ENCODE measurements around the gene RFX8. TPM values are rescaled to one million over a fixed set of nuclear protein-coding genes. Genes with fewer than 3 reads are reported as not detected.

Gene RFX8
- total and polyA plus RNA-seq, 2 of the 8 experiments (the other 6 are each of a cell fraction or from before 2014, with no cell fraction given): 0.60 to 0.97 TPM

DNA sequence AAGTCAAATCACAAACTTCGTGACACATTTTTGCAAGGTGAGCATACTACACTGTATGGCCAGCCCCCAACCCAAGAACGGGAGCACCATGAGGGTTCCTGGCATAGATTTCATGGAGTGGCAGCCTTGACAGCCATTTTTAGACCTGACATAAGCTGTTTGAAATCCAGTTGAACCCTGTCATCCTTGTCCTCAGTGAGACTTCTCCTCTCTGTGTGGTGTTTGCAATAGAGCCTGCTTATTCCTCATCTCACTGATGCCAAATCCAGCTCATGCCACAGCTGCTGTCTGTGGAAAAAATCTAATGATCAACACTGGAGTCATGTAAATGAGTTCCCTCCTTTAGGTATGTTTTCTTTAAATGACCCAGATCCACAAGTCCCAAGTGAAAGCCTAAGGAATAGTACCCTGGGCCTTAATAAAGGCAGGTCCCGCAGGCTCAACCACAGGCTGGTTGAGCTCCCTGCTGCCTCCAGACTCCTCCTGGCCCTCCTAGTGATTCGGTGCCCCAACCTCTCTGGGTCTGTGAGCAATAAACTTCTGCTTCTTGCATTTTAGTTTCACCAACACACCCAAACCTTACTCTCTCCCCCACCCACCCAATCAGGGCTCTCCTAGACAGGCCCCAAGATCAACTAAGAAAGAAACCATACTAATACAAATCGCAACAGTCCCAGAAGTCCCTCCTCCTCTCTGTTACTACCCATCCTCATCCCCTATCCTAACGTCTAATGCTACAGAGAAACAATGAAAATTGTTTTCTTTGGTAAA is 79.2 kb downstream of the RFX8 start:
- Histone ChIP-seq H2BK12ac (ENCODE audit: low read depth, low read length) (no peak overlapping the region), H3K4me3 (ENCODE audit: extremely low read depth in 1 of 4, insufficient read depth in 2 of 4, low read depth in 3 of 4, low read length in 4 of 4) (no peak overlapping the region), H2BK120ac (replicated peaks; ENCODE audit: low read depth, low read length) (no peak overlapping the region), H3K4me2 (ENCODE audit: insufficient read depth in 1 of 2, low read depth in 2 of 2, low read length in 2 of 2) (no peak overlapping the region), H2BK5ac (ENCODE audit: low read depth, low read length) (no peak overlapping the region), H3K23me2 (ENCODE audit: low read depth, low read length) (no peaks in the 10 kb centered on the region), H3K18ac (ENCODE audit: extremely low read depth, low read length) (no peak overlapping the region), H3K14ac (ENCODE audit: insufficient read length) (no peak overlapping the region), H2AK5ac (ENCODE audit: low read depth, low read length) (no peak overlapping the region), H3K79me2 (ENCODE audit: control insufficient read depth in 1 of 2, insufficient read depth in 2 of 2, low read length in 2 of 2) (no peaks in the 10 kb centered on the region), H3K27me3 (replicated peaks in 1 of 4; ENCODE audit: control insufficient read depth in 3 of 4, extremely low read depth in 1 of 4, insufficient read depth in 3 of 4, low read length in 3 of 4) (no peaks in the 10 kb centered on the region), H3K4ac (replicated peaks; ENCODE audit: insufficient read length, low read depth, low read length) (no peak overlapping the region), H2BK20ac (ENCODE audit: low read length) (no peak overlapping the region), H3K56ac (replicated peaks; ENCODE audit: insufficient read length, low read depth, low read length) (no peak overlapping the region), H3K27ac (ENCODE audit: low read depth, low read length) (no peak overlapping the region), H3K79me1 (ENCODE audit: low read depth, low read length) (no peaks in the 10 kb centered on the region), H3K9me3 (ENCODE audit: insufficient read depth in 2 of 2, low read depth in 1 of 2, low read length in 1 of 2) (no peaks in the 10 kb centered on the region), H4K5ac (ENCODE audit: insufficient read length, low read depth, low read length) (no peak overlapping the region), H3K23ac (ENCODE audit: insufficient read length) (no peak overlapping the region), H3K4me1 (replicated peaks in 1 of 4; ENCODE audit: control insufficient read depth in 3 of 4, insufficient read depth in 4 of 4, low read length in 3 of 4) (peaks cover 1 to 7% (median 2%) of the 10 kb centered on the region in 4 experiments; a peak in 4 of 7 replicates), H3K9ac (replicated peaks in 1 of 4; ENCODE audit: extremely low read depth in 1 of 4, low read depth in 3 of 4, low read length in 3 of 4) (no peak overlapping the region), H3K36me3 (ENCODE audit: control insufficient read depth in 2 of 4, insufficient read depth in 4 of 4, low read length in 3 of 4) (no peaks in the 10 kb centered on the region), H2AFZ (ENCODE audit: low read length) (no peak overlapping the region), H4K91ac (replicated peaks; ENCODE audit: insufficient read length, low read length) (no peak overlapping the region), H2BK15ac (ENCODE audit: low read length) (no peak overlapping the region), H4K20me1 (replicated peaks in 1 of 2; ENCODE audit: control insufficient read depth in 1 of 2, insufficient read depth in 2 of 2, low read length in 2 of 2) (no peaks in the 10 kb centered on the region), H4K8ac (ENCODE audit: extremely low read depth, insufficient read depth, low read length) (no peak overlapping the region)
- ChIA-PET POLR2A (ENCODE audit: partially characterized antibody) (no interaction called here), CTCF (ENCODE audit: partially characterized antibody) (interaction anchor here (0.8 to 5.4 kb wide), 9 partner anchors 8 to 54 kb away, joined by 3 to 32 read pairs (median 4); partner anchors contain the start of gene CREG2)
- TF ChIP-seq ZNF274 (IDR thresholded peaks at IDR 0.05; ENCODE audit: borderline replicate concordance, extremely low read depth, low read length) (no peak), RXRA (IDR thresholded peaks at IDR 0.05; ENCODE audit: insufficient read depth, low read depth, low read length) (no peak), NANOG (IDR thresholded peaks at IDR 0.05; ENCODE audit: insufficient read depth, low read depth, low read length, poor library complexity, severe bottlenecking) (no peak), EGR1 (IDR thresholded peaks at IDR 0.05; ENCODE audit: borderline replicate concordance, low read depth, low read length) (no peak), EP300 (IDR thresholded peaks at IDR 0.05; ENCODE audit: borderline replicate concordance in 1 of 2, low read depth in 2 of 2, low read length in 2 of 2) (no peak), SIRT6 (IDR thresholded peaks at IDR 0.05; ENCODE audit: low read length) (no peak)
- TF ChIP-seq, protein P1, sequence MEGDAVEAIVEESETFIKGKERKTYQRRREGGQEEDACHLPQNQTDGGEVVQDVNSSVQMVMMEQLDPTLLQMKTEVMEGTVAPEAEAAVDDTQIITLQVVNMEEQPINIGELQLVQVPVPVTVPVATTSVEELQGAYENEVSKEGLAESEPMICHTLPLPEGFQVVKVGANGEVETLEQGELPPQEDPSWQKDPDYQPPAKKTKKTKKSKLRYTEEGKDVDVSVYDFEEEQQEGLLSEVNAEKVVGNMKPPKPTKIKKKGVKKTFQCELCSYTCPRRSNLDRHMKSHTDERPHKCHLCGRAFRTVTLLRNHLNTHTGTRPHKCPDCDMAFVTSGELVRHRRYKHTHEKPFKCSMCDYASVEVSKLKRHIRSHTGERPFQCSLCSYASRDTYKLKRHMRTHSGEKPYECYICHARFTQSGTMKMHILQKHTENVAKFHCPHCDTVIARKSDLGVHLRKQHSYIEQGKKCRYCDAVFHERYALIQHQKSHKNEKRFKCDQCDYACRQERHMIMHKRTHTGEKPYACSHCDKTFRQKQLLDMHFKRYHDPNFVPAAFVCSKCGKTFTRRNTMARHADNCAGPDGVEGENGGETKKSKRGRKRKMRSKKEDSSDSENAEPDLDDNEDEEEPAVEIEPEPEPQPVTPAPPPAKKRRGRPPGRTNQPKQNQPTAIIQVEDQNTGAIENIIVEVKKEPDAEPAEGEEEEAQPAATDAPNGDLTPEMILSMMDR (IDR thresholded peaks at IDR 0.05; ENCODE audit: control extremely low read depth in 1 of 3, insufficient read depth in 1 of 3, low read depth in 1 of 3, low read length in 3 of 3): no peak
- DNase-seq (ENCODE audit: low read depth in 1 of 2, low spot score in 2 of 2) (no peak), FAIRE-seq (no peak)
- 84% methylated on average over 6 of the region's 6 CpGs; no CpG with 5 or more reads in 1 of the 2 experiments for WGBS, 2 experiments (ENCODE audit: extremely low coverage in 1 of 2, insufficient coverage in 1 of 2, insufficient read length in 1 of 2, insufficient replicate concordance in 2 of 2, low coverage in 1 of 2, low lambda C conversion rate in 2 of 2, missing lambda C conversion rate in 1 of 2)

All from H1 (cell line).